ENCODE measurements around the gene TMEM132E.

The TMEM132E gene

DNA sequence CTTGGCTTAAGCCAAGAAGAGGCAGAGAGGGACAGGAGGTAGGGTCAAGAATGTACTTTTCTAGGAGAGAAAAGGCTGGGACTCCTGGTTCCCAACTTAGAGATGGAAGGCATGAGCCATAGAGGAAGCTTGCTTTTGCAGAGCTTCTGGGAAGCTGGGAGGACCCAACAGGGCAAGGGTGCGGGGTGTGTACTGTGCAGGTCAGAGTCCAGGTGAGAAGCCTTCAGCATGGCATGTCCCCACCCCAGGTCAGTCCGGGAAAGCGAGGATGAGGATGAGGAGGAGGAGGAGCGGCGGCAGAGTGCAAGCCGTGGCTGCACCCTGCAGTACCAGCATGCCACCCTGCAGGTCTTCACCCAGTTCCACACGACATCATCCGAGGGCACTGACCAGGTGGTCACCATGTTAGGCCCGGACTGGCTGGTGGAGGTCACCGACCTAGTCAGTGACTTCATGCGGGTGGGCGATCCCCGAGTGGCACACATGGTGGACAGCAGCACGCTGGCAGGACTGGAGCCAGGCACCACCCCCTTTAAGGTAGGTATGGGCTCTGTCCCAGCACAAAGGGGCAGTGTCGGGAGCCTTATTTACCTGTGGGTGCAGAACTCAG lies 55.3 kb downstream of the TMEM132E start:
- DNase-seq (ENCODE audit: low read depth), result no peak

DNA sequence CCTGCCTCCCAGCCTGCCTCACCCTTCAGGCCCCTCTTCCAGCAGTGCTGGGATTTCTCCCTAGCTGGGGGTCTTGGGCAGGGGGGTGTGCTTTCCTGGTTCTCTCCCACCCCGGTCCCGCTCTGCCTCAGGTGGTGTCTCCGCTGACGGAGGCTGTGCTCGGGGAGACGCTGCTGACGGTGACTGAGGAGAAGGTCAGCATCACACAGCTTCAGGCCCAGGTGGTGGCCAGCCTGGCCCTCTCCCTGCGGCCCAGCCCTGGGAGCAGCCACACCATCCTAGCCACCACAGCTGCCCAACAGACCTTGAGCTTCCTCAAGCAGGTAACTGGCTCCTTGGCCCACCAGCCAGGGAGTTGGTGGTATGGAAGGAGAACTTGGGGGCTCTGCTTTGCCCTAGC lies 56.5 kb downstream of the TMEM132E start:
- DNase-seq (ENCODE audit: low read depth), result no peak

DNA sequence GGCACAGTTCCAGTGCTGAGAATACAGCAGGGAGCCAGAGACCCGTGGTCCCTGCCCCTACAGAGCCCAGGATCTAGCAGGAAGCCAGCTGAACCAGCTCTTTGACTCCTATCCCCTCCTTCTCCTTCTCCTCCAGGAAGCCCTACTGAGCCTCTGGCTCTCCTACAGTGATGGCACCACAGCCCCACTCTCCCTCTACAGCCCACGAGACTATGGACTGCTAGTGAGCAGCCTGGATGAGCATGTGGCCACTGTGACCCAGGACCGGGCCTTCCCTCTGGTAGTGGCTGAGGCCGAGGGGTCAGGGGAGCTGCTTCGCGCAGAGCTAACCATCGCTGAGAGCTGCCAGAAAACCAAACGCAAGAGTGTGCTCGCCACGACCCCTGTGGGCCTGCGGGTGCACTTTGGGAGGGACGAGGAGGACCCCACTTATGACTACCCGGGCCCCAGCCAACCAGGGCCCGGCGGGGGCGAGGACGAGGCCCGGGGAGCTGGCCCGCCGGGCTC lies 57.7 kb downstream of the TMEM132E start:
- DNase-seq (ENCODE audit: low read depth), result no peak

DNA sequence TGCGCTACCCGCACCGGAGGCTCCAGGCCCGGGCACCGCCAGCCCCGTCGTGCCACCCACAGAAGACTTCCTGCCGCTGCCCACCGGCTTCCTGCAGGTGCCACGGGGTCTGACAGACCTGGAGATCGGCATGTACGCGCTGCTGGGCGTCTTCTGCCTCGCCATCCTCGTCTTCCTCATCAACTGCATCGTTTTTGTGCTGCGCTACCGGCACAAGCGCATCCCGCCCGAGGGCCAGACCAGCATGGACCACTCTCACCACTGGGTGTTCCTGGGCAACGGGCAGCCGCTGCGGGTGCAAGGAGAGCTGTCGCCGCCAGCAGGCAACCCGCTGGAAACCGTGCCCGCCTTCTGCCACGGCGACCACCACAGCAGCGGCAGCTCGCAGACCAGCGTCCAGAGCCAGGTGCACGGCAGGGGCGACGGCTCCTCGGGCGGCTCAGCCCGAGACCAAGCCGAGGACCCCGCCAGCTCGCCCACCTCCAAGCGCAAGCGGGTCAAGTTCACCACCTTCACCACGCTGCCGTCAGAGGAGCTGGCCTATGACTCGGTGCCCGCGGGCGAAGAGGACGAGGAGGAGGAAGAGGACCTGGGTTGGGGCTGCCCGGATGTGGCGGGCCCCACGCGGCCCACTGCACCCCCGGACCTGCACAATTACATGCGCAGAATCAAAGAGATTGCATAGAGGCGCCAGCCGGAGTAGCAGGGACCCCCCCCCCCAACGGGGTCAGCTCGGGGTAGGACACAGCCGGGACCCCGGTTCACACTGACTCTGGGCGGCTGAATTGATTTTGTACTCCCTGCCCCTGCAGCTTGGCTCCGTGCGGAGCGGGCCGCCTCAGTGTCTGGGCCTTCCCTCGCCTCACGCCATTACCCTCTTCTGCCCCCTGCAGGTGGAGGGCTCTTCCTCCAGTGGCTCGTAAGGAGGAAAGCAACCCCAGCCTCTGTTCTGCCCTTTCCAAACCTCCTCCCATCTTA lies 58.5 kb downstream of the TMEM132E start:
- DNase-seq (ENCODE audit: low read depth), result peak; percentile 69

DNA sequence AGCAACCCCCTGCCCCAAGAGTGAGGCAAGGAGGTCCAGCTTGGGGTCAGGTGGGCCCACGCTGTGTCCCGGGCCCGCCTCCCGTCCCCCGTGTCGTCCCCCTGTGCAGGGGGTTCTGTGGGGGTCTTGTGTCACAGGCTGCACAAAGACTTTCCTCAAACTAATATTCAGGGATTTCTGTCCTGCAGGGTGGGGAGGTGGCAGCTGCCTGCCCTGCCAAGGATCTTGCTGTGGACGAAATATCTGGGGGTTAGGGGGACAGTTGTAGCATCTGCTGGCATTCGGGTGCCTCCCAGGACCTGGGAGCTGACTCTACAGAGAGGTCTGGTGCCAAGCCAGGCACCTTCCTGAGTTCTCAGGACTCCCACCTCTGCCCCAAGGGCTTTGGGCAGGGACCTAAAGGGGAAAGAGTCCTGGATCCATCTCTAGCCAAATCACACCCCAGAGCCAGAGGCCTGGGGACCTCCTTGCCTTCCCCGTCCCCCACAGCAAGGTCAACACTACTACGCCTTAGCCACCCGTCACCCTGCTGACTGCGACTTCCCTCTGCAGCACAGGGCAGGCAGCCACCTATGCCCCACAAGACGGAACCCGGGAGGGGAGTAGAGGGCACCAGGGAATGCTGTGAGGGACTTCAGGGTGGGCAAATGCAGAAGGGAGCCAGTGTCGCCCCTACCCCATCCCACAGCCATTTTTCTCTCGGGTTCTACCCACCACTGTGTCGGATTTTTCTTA lies 59.3 kb downstream of the TMEM132E start:
- DNase-seq (ENCODE audit: low read depth), result no peak

DNA sequence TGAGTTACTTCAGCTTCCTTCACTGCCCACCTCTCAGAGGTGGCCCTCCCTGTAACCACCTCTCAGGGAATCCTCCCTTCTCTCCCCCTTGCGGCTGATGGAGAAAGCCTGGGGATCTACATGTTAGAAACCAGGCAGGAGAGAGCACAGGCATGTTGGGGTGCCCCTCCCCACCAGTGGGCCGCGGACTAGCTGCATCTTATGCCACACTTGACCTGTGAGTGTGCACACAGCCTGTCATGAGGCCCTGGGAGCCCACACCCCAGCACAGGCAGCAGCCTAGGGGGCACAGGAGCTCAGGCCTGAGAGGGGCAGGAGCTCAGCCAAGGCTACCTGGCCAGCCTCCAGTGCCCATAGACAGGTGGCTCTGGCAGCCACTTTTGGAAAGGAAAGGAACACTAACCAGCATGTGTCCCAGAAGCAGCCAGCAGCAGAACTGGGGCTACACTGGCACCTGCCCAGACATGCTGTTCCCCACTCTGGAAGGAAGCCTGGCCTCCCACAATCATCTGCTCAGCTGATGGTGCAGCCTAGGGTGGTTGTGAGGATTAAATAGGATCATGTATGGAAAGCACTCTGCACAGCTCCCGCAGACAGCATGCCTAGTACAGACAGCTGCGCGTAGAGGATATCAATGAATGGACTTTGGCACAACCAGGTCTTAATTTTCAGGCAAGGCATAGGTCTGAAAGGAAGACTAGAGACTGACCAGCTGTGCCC lies 60.5 kb downstream of the TMEM132E start:
- no peak for DNase-seq (ENCODE audit: low read depth)

DNA sequence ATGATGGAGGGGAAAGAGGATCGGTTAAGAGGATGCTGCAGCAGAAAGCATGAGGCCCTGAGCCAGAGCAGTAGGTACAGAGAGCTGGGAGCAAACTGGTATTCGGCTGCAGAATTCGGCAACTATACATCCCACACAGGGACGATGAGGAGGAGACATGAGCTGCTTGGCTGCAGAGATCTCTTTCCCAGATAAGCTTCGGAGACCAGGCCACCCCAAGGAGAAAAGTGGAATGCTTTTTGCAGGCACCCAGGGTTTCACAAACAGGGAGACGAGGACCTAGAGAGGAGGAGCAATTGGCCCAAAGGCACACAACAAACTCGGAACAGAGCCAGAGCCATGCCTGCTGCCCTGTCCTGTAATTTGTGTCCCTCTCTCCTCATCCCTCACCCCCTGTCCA lies 62.0 kb downstream of the TMEM132E start:
- DNase-seq (ENCODE audit: low read depth), result no peak

DNA sequence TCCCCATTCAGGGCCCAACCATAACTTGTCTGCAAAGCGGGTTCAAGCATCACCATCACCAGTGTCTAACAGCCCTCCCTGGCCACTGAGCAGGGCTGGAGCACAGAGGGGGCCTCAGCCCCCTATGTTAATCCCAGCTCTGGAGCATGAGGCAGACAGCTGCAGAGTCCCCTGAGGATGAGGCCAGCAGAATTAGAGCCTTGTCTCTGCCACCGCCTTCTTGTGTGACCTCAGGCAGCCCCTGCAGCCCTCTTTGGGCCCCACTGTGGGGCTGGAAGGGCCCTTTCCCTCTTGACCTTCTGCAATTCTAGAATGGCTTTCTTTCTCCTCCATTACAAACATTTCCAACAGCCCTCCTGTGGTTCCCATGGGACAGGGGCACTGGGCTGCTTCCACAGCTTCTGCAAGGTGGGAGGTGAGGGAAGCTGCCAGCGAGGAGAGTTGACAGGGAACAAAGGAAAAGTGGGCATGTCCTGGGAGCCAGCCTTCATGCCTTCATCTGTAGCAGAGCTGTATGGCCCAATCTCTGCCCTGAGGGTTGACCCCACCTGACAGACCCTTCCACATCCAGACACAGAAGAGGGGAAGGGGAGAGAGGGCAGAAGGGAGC lies 65.7 kb downstream of the TMEM132E start:
- no peak for DNase-seq (ENCODE audit: low read depth)

DNA sequence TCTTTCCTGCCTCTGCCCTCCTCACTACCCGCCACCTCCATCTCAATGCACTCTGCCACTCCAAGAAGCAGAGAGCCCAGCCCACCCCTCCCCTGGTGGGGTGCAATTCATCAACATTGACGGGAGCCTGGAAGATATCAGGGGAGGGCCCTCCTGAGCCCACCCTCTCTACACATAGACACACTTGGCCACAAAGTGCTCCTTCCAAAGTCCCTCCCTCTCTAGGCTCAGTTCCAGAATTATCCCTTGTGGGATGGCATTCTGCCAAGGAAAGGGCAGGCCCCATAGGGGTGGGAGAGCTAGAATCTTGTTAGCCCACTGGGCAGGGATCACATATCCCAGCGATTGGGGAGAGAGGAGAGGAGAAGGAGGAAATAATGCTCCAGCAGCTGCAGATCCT lies 66.2 kb downstream of the TMEM132E start:
- DNase-seq (ENCODE audit: low read depth), result no peak

DNA sequence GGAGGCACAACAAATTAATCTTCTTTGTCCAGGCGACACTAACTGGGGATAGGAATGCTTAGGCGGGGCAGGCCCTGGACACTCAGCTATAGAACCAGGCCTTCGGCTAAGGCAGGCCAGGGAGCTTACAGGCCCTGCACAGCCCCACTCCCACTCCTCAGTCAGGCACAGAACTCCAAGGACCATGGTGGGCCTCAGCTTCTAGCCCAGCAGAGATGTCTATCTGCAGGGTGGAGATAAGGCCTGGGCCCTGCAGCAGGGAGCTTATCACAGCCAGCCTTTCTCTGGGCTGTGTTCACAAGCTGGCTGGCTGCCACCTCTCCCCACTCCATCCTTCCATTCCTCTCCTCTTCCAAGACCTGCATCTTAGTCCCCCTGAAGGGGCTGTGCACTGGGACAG lies 68.1 kb downstream of the TMEM132E start:
- no peak for DNase-seq (ENCODE audit: low read depth)

DNA sequence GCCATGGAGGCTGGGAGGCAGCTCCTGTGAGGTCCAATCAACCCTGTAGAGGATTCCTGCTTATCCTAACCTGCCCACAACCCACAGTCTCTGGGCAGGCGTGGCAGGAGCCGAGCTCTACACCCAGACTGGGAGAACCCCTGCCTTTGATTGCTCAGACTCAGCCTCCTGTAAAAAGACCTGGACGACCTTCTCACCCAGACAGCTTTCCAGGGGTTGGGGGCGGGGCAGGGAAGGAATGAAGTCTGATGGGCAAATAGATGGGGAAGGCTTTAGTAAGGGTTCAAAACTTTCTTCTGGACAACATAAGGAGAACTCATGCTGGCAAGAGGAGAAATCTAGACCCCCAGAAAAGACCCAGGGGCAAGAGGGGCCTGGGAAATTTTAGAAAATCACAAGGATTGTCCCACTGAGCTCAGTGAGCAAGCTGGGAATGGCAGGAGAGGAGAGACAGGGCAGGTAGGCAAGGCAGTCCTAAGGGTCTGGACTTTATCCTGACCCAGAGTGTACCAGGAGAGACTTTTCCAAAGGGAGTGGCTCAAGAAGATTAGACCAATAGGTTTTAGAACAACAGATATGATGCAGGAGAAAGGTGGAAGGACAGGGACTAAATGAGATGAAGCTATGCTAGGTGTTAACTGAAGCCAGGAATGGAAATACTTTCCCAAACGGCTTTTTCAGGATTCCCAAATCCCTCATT lies 70.8 kb downstream of the TMEM132E start:
- no peak for DNase-seq (ENCODE audit: low read depth)

DNA sequence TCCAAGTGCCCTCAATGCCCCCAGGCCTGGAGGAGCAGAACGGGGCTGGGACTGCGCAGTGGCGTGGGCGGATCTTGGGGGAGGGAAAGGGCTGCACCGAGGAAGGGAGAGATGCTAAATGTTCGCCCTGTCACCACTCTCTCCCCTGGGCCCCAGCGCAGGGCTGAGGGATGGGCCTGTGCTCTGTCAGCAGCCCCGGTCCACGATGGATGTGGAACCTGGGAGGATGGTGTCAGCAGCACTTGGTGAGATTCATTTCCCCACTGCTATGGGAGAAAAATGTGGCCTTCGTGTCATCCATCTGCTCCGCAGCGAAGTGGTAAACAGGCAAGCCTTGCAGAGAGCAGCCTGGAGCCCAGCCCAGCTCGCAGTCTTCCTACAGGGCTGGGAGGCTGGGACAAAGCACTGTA lies 72.0 kb downstream of the TMEM132E start:
- no peak for DNase-seq (ENCODE audit: low read depth)

DNA sequence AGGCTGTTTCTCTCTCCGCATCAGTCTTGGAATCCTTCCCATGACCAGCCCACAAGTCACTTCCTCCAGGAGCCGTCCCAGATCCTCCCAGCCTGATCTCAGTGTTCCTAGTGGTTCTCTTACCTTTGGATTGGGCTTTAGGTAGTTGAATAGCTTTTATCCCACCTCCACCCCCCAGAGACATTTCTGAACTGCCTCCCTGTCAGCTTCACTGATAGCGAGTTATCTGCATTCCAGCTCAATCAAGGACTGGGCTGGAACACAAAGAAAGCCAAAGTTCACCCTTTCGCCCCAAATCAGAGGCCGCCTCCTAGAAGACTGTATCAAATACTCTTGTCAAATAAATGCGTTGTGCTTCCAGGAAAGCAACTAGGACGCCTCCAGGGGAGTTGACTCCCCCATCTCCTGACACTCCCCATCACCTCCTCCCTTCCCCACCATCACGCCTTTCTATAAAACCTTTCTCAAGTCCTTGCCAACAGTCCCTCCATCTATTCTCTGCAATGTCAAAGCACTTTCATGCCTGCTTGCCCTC lies 72.7 kb downstream of the TMEM132E start:
- no peak for DNase-seq (ENCODE audit: low read depth)

DNA sequence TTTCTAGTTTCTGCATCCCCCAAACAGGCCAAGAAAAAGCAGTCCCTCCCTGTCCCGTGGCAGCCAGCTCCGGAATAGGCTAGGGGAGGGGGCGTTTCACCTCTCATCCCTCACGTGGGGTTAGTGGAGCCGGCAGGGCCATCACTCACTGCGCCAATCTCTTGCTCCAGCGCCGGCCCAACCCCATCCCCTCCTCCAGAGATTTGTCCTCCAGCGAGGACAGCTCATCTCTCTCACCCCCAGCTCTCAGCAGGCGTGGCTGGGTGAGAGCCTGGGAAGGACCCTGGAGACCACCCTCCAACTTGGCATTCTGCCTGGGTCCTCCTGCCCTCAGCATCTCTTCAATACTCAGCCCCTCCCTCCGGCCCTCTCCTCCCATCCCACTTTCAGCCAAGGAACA lies 74.1 kb downstream of the TMEM132E start:
- DNase-seq (ENCODE audit: low read depth), result no peak

DNA sequence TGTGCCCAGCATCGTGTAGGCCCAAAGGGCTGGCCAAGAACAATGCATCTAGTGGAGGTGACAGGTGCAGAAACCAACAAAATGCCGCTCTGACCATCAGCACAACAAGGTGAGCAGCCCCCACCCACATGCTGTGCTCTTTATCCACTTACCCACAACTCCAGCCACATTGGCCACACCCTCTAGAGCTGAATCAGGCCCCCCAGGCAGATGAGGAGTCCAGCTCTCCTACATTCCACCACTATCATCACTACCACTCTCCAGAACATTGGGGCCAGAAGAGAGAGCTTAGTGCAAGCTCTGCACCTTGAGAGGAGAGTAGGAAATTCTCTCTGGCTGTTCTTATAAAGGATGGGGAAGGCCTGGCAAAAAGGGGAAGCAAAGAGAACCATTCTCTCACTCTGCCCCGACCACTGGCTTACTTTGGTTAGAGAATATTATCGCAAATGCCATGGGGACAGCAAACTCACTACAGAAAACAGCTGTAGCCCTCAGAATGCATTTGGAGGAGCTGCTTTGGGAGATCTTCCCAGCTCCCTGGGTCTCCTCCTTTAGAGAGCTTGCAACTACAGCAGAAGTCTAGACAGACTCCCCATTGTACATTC lies 75.0 kb downstream of the TMEM132E start:
- no peak for DNase-seq (ENCODE audit: low read depth)

DNA sequence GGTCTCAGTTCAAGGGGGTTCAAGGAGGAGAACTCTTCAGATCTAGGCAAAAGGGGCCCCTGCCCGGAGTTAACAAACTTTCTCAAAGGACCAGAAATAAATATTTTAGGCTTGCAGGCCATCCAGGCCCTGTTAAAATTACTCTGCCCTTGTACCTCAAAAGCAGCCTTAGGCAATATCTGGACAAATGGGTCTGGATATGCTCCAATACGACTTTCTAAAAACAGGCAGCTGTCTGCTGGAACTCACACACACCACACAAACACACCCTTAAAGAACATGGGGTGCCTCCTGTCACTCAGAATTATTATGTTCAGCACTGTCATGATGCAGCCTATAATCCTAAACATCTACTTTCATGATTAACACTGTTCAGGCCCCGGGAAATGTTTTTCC lies 75.5 kb downstream of the TMEM132E start:
- DNase-seq (ENCODE audit: low read depth), result no peak

DNA sequence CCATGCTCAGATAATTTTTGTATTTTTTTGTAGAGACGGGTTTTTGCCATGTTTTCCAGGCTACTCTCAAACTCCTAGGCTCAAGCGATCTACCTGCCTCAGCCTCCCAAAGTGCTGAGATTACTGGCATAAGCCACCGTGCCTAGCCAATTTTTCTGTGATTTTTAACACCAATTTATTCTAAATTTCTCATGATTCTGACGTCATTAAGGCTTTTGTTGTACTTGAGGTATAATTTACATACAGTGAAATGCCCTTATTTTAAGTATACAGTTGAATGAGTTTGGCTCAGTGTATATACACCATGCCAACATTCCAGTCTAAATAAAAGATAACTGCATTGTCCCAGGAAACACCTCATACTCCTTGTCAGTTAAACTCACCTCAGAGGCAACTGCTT lies 77.4 kb downstream of the TMEM132E start:
- no peak for DNase-seq (ENCODE audit: low read depth)

DNA sequence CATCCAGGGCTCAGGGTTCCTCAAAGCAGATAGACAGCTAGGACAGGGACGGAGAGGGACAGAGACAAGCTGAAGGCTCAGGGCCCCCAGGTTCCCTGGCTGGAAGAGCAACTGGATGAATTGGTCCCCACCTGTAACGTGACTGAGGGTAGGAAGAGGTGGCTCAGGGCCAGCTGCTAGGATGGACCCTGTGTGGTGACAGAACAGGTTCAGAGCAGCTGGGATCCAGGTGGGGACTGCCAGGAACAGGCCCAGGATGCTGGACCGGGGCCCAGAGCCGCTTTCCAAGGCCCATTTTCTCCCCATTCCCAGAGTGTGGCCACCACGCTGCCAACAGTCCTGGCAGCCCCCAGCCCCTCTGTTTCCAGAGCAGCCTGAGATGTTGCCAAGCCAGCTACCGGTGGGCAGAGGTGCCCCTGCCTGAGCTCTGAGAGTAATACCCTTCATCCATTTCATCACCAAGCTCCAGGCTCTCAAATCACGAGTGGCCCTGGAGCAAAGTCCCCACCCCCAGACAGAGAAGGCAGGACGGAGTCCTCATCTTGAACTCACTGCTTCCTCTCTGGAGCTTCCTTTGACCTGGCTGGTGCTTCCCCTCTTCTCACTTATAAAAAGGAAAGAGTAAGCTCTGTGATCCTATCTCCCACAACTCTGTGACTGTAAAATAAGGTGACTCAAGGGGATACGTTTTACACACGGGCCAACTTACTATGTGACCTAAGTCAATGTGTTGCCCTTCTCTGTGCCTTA lies 79.6 kb downstream of the TMEM132E start:
- DNase-seq (ENCODE audit: low read depth), result no peak

DNA sequence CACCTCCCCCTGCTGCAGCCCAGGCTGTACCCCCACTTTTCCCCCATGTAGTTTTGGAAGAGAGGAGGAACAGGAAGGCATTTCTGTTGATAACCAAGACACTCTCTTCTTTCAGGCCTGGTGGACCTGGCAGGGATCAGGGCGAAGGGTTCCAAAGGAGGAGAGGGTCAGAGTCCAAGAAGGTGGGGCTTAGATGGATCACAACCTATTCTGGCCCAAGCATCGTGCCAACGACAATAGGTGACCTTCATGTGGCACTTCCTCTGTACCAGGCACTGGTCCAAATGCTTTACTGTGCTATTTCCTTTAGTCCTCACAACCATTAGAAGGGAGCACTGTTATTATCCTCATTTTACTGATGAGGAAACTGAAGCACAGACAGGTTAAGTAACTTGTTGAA lies 84.3 kb downstream of the TMEM132E start:
- DNase-seq (ENCODE audit: low read depth), result no peak

Measured in activated T-helper 1 cell treated with Interleukin-2 at 50 U/mL for 16 hours (primary cell).